GM21576 (cell line): ENCODE data around the gene MEF2D.
A peak's percentile ranks its signal among the peaks of the same experiment; 100 is the strongest.

ENCODE experiments used
- ATAC-seq: cut with Tn5 transposase; IDR thresholded peaks from one replicate; pipeline ENCODE4 v1.9.1; 2021; ENCODE audit warnings: mild to moderate bottlenecking, moderate library complexity; ENCODE audit not compliant: unreplicated experiment

MEF2D gene

DNA sequence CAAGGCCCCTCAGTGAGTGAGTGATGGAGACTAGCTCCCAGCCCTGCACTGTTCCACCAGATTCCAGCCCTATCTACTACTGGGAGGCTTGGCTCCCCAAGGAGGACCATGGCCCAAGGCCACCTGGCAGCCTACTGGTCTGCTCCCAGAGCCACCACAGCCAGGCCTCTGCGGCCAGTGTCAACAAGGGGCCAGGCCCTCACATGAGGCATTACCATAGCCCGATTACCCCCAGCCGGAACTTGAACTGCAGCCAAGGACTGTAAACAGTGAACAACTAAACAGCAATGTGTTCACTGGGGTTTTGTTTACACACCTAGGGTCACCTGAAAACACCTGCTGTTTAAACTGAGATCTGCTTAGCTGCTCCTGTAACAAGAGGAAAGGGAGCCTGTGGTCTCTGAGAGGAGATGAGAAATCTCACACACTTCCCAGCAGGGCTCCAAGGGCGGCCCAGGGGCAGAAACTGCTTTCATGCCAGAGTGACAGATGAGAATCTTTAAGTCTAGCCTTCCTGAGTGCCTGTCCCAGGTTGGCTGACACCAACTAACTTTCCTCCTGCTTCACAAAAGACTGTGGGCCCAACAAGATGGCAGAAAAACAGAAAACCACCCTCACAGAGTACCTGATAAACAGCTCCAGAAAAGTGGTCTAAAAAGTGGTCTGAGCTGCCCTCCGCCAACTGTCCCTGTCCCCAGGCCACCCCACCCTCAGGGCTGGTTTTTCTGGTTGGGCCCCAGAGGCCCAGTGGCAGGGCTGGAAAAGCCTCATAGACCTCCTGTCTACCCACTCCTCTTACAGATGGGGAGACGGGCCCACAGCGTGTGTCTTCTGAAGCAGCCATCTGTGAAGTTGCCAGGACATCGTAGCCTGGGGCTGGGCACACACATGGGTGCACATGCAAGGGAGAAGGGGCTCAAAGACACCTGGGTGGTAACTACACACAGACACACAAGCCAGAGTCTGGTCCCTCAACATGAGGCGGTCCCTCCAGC lies 28.8 kb downstream of the MEF2D start:
- ATAC-seq = no peak

- ATAC-seq = no peak
These were observed 30.1 kb downstream of the MEF2D start for GRCh38 chr1:156470473-156470872.

DNA sequence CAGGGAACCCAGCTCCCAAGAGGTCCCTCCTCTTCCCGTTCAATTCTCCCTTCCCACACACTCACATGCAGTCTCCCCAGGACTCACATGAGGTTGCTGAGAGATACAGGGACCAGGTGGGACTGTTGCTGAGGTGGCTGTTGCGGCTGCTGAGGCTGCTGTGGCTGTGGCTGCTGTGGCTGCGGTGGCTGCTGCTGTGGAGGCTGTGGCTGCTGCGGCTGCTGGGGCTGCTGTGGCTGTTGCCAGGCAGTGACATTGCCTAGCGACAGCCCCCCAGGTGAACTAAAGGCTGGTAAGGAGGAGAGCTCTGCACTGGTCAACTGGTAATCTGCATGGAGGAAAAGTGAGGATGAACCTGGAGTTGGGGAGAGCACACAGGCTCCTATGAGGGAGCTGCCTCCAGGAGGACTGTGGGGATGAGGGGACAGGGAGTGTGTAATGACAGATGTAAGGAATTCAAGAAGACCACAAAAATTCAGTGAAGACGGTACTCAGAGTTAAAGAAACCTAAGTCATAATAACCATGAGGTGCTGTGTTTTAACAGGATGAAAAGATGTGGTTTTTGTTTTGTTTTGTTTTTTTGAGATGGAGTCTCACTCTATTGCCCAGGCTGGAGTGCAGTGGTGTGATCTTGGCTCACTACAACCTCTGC lies 31.8 kb downstream of the MEF2D start:
- no peak for ATAC-seq

DNA sequence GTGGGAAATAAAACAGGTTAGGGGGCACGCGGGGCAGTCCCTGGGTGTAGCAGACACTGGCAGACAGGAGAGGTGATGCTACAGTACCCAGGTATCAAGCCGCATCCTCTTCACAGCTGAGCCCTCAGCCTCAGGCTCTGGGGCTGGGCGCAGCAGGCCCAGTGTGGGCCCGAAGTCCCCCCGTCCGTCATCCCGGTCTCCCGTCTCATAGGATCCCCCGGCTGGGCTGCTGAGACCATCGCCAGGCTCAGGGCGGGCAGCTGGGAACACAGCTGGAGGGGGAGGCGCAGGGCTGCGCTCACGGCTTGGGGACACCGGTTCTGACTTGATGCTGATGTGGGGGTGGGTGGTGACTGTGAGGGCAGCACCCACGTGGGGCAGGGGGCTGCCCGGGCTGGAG lies 32.7 kb downstream of the MEF2D start:
- no peak for ATAC-seq

GRCh38 chr1:156467385-156467784 lies 33.2 kb downstream of the MEF2D start:
- no peak for ATAC-seq

GRCh38 chr1:156465747-156466365 lies 34.7 kb downstream of the MEF2D start:
- ATAC-seq = no peak

GRCh38 chr1:156464825-156465452 lies 35.6 kb downstream of the MEF2D start:
- no peak for ATAC-seq

DNA sequence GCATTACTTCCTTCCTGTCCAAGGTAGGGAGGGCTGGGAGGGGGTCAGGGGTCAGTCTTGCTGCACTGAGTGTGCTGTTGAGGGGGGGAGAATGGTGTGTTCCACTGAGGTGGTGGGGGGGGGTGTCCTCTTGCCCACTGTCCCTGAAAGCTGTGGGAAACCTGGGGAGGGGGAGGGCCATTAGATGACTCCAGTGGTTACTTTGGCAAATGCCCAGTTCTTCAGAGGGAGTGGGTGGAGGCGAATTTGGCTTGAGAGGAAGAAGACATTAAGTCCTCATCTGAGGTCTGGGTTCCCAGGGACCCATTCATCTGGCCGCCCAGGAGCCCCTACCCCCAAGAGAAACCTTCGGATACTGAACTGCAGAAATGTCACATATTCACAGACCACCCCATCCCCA lies 36.2 kb downstream of the MEF2D start:
- ATAC-seq = no peak

DNA sequence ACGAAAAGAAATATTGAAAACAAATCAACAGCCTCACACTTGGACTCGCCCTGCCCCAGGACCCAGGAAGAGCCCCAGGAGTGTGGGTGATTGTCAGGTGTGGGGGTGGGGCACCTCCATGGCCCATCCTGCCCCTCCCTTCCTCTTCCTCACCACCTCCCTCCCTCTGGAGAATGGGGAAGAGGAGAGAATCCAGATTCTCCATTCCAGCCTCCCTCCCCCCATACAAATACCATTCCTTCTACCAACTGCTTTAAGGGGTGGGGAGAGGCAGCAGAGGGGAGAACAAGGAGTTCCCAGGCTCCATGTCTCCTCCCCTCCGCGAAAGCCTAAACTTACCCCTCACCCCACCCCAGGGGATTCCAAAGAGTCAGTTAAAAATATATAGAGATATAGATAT lies 36.7 kb downstream of the MEF2D start:
- no peak for ATAC-seq

DNA sequence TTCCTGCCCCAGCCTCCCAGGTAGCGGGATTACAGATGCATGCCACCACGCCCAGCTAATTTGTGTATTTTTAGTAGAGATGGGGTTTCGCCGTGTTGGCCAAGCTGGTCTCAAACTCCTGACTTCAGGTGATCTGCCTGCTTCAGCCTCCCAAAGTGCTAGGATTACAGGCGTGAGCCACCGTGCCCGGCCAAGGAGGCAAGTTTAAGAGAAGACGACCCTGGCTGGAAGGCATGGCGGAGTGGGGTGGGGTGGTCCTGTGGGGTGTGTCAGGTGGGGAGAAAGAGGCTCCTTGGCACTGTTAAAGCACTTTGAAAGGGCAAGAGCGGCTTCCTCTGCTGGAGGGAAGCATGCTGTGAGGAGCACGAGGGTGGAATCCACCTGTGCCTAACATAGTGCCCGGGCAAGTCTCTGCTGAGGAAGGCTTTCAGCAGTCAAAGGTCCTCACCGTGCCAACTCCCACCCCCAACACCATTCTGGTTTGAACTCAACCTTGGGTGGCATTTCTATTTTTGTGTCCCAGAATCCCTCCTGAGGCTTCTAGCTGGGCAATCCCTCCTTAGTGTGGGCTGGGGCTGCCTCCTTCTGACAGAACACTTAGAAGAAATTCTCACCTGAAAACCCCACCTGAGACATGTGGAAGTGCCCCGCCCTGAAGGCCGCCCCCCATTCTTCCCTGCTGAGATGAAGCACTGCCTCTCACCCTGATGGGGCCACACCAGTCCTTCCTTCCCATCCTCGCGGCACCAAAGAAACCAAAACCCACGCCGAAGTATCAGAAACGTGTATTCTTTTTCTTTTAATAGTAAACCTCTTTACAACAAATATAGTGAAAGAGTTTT lies 37.4 kb downstream of the MEF2D start:
- no peak for ATAC-seq

DNA sequence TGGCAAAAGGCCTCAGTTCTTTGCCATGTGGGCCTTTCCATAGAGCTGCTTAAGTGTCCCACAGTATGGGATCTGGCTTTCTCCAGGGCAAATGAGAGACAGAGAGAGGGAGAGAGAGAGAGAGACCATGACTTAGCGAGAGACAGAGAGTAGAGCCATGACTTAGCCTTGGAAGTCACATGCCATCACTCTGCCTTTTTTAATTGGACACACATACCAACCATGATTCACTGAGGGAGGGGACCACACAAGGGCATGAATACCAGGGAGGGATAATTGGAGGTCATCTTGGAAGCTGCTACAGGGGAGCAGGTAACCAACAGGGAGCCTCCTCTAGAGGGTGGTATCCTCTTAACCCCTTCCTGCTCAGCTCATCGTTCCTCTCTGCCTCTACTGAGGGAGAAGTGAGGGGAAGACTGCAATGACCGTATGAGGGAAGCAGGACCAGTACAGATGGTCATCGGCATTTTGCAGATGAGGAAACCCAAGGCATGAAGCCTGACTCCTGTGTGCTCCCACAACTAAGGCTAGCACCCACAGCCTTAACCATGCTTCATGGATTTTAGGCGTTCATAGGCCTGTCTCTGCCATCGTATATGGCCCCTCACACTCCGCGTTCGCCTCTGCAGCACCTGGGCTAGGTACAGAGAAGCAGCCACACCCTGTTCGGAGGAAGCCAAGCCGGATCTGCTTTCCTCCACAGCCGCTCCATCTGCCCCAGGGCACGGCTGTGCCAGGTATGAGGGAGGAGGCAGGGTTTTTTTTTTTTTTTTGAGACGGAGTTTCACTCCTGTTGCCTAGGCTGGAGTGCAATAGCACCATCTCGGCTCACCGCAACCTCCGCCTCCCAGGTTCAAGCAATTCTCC lies 38.6 kb downstream of the MEF2D start:
- ATAC-seq = no peak

DNA sequence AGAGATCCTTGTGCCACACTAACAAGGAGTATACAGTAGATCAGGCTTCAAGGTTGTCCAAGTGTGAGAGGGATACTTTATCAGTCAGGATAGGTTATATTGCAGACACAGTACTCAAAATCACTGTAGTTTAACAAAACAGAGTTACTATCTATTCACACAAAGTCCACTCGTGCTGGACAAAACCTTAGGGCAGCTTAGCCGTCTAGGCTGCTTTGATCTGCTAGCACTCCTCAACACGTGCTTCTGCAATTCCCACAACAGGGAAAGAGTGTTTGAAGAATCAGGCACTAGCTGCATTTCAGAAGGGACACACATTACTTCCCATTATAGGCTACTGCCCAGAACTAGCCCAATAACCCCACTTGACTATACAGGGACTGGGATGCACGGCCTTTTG lies 39.5 kb downstream of the MEF2D start:
- ATAC-seq = no peak

DNA sequence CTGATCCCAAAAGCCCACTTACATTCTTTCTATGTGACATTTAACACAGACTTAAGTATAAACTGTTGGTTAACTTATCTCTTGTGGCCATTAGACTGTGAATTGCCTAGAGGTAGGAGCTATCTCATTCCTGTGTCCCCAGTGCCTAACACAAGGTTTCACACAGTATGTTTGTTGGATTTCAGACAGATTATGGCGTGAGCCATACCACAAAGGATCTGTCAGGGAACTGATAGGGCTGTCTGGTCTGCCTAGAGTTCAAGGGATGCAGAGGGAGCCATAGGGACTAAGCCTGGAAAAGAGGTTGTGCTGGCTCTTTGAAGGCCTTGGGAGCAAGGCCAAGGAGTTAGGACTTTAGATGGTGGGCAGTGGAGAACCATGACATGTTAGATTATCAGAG lies 40.0 kb downstream of the MEF2D start:
- ATAC-seq = no peak

DNA sequence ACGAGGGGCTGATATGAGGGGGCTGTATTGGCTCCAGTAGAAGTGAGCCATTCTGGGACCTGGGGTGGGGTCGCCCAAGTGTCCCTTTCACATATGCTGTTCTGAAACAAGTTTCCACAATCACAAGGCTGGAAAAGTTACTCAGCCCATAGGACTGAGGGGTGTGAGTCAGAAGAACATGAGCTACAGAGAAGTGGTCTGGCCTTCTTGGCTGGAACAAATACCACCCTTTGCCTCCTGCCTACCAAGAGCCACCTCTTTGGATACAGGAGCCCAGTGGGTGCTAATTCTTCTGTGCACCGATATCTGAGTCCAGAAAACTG lies 42.4 kb downstream of the MEF2D start:
- no peak for ATAC-seq

DNA sequence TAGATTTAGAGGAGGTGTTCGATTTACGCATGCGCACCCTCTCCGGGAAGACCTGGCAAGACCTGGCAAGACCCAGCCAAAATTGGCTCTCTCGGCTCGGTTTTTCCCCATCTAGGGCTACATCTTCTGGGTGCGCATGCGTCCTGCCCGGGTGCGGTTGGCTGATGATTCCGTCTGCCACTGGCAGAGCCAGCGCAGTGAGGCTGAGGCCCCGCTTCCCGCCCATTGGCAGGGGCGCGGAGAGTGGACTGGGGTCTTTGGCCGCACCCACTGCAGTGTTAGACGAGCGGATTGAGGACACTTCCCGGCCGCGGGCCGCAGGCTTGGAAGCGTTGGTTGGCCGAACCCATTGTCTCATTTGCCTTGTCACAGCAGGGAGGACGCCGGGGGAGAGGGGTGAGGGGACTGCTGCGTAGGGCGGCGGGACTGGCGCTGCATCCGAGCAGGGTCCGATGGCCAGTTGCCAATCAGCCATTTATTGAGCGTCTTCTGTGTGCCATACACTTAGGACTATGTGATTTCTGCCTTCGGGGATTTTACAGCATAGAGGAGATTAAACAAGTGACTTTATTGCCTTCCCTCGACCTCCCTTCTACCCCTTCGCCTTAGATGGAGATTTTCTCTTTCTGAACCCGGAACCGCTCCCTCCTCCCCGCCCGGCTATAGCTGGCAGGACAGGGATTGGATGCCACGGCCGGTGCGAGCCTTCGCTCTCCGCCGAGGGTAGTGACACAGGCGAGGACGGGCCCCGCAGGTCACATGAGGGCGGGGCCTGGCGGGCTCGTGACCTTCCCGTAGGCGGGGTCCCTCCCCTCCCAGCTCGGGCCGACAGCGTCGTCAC lies 43.7 kb downstream of the MEF2D start:
- ATAC-seq = peak; percentile 72

DNA sequence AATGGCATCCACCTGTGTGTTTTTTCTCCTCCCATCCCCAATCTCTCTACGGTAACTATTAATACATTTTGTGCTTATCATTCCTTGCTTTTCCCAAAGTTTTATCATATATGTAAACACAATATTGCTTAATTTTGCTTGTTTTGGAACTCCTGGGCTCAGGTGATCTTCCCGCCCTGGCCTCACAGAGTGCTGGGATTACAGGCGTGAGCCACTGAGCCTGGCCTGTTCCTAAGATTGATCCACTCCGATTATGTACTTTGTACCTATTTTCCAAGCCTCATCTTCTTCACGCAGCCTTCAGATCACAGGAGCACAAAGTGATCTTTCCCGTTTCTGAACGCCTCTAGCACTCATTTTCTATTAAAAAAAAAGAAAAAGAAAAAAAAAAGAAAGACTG lies 45.2 kb downstream of the MEF2D start:
- no peak for ATAC-seq

DNA sequence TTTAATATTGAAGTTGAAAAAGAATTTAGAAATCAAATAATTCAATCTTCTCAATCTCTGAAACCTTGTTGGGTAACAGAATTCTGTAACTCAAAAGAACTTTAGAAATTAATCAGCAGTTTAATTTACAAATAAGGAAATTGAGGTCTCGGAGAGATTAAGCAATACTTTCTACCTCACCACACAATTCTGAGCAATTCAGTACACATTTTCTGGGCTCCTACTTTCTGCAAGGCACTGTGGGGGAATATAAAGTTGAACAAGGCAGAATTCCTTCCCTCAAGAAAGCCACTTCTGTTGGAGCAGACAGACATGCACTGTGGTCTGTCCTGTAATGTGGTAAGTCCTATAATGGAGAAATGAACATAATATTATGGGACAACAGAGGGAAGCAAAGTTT lies 47.7 kb downstream of the MEF2D start:
- no peak for ATAC-seq

- ATAC-seq = no peak
These were observed 48.9 kb downstream of the MEF2D start for GRCh38 chr1:156451505-156452160.
